ENCODE results near the gene L3MBTL4.

Gene L3MBTL4

GRCh38 chr18:6367208-6367607, 47.5 kb downstream of the L3MBTL4 start:
- no peak for DNase-seq (ENCODE audit: low read depth)
- no peak overlapping the region for H3K4me3 ChIP-seq (ENCODE audit: low read depth, low read length)
- TF ChIP-seq CTCF (IDR thresholded peaks at IDR 0.05; ENCODE audit: control insufficient read depth, extremely low read depth, insufficient read depth) = no peak

GRCh38 chr18:6366776-6367175, 47.9 kb downstream of the L3MBTL4 start:
- no peak for TF ChIP-seq CTCF (IDR thresholded peaks at IDR 0.05; ENCODE audit: control insufficient read depth, extremely low read depth, insufficient read depth)
- H3K4me3 ChIP-seq (ENCODE audit: low read depth, low read length) = no peak overlapping the region
- DNase-seq (ENCODE audit: low read depth) = no peak

- no peak for DNase-seq (ENCODE audit: low read depth)
- TF ChIP-seq CTCF (IDR thresholded peaks at IDR 0.05; ENCODE audit: control insufficient read depth, extremely low read depth, insufficient read depth) = no peak
- no peak overlapping the region for H3K4me3 ChIP-seq (ENCODE audit: low read depth, low read length)
Observed at GRCh38 chr18:6365385-6365784, 49.3 kb downstream of the L3MBTL4 start.

GRCh38 chr18:6363216-6363615, 51.5 kb downstream of the L3MBTL4 start:
- H3K4me3 ChIP-seq (ENCODE audit: low read depth, low read length) = peak overlapping the region; percentile 49
- no peak for DNase-seq (ENCODE audit: low read depth)
- TF ChIP-seq CTCF (IDR thresholded peaks at IDR 0.05; ENCODE audit: control insufficient read depth, extremely low read depth, insufficient read depth) = no peak

GRCh38 chr18:6362559-6363129, 52.1 kb downstream of the L3MBTL4 start:
- peak; percentile 14 for DNase-seq (ENCODE audit: low read depth)
- no peak for TF ChIP-seq CTCF (IDR thresholded peaks at IDR 0.05; ENCODE audit: control insufficient read depth, extremely low read depth, insufficient read depth)
- H3K4me3 ChIP-seq (ENCODE audit: low read depth, low read length) = peak overlapping the region; percentile 49

- no peak for TF ChIP-seq CTCF (IDR thresholded peaks at IDR 0.05; ENCODE audit: control insufficient read depth, extremely low read depth, insufficient read depth)
- no peak for DNase-seq (ENCODE audit: low read depth)
- no peak overlapping the region for H3K4me3 ChIP-seq (ENCODE audit: low read depth, low read length)
Observed at GRCh38 chr18:6357668-6358067, 57.0 kb downstream of the L3MBTL4 start.
